CD4-positive, alpha-beta T cell treated with Interleukin-12 subunit alpha and Interleukin-12 subunit beta, for 1 hour (primary cell): ENCODE results near the gene ZCCHC18.

Experiments
- DNase-seq: peaks from one replicate; pipeline ENCODE4 v3.0.0-alpha.2; 2020

The ZCCHC18 gene

DNA sequence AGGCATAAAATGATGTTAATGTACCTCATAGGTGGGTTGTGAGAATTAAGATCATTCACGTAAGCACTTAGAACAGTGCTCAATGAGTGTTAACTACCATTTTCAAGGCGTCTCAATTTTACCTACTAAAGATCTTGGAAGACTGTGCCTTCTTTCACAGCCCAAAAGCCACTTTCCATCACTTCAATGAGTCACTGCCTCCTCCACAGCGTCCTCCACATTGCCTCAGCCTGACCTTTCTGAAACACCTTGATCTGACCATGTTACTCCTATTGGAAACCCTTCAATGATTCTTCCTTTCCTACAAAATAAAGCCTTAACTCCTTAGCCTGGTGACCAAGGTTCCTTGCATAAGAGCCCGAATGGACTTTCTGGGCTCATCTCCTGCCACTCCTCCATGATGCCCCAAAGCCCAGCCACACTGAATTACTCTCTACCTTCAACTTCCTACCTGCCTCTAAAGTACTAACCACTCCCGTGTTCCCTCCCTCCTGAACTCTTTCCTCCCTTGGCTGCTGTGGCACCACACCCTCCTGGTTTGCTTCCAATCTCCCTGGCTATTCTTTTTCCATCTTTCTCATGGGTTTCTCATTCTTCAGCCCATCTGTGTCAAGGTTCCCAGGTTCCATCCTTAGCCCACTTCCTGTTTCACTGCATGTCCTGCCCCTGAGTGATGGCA lies 22.4 kb downstream of the ZCCHC18 start:
- no peak for DNase-seq

DNA sequence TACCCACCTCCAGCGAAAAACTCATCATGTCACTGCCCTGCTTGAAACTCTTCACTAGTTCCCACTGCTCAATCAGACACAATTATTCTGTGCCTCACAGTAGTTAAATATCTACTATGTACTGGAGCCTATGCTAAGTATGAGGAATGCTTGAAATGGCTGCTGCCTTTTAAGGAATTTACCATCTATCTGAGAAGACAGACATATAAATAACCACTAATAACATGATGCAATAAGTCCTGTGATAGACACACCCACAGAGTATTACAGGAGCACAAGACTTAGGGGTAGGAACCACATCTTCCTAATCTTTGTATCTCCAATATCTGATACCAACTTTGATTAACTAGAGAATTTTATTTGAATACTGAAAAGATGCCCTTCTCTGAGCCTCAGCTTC lies 23.4 kb downstream of the ZCCHC18 start:
- no peak for DNase-seq

DNA sequence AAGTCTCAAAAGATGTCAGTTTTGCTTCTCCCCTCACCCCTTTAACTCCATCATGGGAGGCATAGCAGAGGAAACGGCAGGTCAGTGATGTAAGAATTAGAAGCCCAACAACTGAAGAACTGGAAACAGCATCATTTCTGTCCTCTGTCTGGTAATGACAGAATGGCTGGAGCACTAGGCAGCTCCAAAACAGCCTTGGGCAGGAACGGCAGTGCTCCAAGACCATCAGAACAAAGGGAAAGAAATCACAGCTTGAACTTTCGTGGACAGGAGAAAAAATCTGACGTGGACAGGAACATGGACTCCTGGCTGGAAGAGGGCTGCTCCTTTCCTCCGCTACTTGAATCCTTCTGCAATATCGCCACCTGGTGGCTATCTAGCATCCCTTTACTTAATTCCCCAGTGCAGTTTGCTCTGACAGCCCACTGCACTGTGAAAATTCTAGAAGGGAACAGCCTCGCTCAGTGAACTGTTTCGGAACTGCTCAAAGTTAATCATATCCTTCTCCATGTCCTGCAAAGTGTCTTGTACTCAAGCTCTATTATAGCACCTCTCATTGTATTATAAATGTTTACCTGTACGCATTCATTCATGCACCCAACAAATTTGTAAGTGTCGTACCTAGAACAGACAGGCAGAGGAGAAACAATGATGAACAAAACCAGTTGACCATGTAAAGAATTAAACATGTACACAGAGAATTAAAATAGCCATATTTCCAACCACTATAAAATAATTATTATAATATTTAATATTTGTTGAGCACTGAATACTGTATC lies 24.1 kb downstream of the ZCCHC18 start:
- DNase-seq, result peak; percentile 68

DNA sequence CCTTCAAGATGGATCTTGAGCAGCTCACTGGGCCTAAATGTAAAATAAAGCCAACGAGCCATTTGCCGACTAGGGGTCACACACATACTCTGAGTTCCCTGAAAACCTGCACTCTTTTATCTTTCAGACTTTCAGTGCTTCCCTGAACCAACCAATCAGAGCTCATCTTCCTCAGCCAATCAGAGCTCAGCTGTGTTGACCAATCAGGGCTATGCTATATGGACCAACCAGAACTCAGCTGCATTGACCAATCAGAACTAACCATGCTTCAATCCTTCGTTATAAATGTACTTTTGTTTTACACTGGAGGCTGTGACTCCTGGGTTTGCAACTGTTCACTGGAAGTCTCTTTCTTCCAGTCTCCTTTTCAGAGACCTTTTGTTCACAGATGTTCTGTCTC lies 25.2 kb downstream of the ZCCHC18 start:
- DNase-seq, result peak; percentile 29

DNA sequence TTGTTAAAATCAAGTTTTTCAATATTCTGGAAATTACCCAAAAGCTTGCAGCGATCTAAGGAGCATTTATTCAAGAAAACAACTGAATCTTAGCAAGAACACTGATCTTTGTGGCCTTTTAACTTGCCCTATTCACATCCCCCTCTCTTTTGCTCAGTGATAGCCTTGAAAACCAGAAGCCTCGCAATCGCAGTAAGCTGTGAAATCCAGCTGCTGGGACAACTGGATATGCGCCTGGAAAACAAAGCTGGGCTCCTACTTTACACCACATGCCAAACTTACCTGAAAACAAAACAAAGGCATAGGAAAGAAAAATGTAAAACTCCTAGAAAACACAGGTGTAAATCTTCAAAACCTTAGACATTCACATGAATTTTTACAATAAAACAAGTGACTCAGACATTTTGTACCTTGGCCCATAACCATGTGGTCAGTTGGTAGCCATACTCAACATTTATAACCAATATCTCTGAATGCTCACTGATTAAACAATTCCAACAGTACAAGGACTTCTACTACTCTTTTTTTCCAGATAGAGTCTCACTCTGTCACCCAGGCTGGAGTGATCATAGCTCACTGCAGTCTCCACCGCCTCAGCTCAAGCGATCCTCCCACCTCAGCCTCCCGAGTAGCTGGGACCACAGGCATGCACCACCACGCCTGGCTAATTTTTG lies 28.9 kb downstream of the ZCCHC18 start:
- no peak for DNase-seq

DNA sequence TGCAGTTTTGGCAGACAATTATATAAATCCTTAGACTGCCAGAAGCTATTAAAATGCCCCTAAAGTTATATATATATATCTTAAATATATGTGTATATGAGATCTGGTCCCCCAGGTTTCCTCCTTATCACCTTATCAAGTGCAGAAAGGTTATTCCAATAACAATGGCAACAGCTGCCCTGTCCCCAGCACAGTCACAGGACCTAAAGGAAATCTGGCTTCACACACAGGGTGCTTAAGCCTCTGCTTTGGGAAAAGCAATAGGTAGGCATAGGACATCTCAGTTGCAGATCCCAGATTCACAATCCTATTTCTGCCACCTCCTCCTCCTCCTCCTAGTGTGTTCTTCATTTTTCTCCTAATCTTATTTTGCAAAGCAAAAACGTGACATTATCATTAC lies 38.7 kb downstream of the ZCCHC18 start:
- no peak for DNase-seq

DNA sequence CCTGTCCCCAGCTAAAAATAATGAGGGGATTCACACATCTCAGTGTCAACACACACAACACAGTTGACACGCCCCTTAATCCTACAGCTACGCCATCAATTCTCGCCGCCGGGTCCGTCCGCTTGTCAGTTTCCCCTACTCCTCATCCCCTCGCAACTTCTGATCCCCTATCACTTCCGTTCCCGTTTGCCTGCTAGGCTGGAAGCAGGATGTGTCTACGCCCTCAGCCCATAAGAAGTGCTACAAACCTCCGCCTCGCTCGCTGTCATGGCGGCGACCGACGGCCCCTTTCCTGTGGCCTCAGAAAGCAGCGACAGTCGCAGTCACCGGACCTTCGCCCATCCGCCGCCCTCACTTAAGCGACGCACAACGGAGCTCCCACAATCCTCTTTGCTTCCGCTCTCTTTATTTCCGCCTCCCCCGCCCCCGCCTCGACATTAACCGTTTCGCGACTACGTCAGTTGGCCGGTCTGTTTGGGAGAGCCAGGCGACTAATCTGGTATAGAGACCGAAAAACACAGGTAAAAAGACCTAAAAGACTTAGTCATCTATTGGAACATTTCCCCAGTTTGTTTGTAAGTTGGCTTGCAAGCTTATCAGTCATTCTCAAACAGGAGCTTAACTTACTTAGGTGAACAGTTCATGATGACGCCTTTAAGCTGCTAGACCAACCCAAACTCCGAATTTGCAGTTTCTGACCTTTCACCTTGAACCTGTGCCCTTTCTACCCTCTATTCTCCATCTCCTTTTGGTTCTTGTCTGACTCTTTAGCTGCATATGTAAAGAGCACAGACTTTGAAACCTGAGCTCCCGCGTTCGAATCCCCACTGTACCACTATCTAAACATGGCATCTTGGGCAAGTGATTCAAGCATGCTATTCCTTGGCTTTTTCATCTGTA lies 44.6 kb downstream of the ZCCHC18 start, which contains the start of gene SLC25A53:
SLC25A53 (minus strand) TSS at position 380 of the 900 bp plus-strand sequence. CDS start 51,752 bp downstream, outside the sequence.
- peak; percentile 84 for DNase-seq
